ENCODE results near the gene RPS6KC1.

GRCh38 chr1:213138391-213138790, 87.3 kb downstream of the RPS6KC1 start:
- TF ChIP-seq CTCF (conservative IDR thresholded peaks at IDR 0.05) (no peak), ZFX (IDR thresholded peaks at IDR 0.05) (no peak)

Data from C4-2B (cell line).